ENCODE data around the gene ATP1A2. TPM values are rescaled to one million over a fixed set of nuclear protein-coding genes. Genes with fewer than 3 reads are reported as not detected.

Gene ATP1A2
- total RNA-seq, 1 donor from 2014 or later, result not detected

DNA sequence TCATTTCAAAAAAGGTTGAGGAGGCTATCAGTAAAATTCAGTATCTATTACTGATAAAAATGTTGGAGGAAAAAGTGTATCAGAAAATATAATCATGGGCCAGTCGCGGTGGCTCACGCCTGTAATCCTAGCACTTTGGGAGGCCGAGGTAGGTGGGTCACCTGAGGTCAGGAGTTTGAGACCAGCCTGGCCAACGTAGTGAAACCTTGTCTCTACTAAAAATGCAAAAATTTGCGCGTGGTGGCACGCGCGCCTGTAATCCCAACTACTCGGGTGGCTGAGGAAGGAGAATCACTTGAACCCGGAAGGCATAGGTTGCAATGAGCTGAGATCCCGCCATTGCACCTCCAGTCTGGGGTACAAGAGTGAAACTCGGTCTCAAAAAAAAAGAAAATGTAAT is 30.5 kb downstream of the ATP1A2 start:
- no peak for DNase-seq (ENCODE audit: low read depth in 2 of 2)

DNA sequence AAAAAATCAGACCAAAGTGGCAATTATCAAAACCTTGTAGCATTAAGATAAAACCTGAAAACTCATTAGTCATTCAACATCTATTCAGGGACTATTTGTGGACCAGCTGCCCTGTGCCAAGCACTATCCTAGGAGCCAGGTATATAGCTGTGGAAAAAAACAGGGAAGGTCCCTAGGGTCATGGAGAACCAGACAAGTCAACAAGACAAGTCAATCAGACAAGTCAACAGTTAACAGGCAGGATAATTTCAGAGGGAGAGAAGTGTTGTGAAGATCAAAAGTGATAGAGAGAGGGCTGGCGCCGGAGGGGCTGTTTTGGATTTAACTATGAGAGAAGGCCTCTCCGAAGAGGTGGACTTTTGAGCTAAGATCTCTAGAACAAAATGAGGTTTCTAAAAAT is 32.6 kb downstream of the ATP1A2 start:
- DNase-seq (ENCODE audit: low read depth in 2 of 2), result no peak

GRCh38 chr1:160149233-160149632 is 33.7 kb downstream of the ATP1A2 start:
- no peak for DNase-seq (ENCODE audit: low read depth in 2 of 2)

GRCh38 chr1:160149716-160150115 is 34.2 kb downstream of the ATP1A2 start:
- no peak for DNase-seq (ENCODE audit: low read depth in 2 of 2)

DNA sequence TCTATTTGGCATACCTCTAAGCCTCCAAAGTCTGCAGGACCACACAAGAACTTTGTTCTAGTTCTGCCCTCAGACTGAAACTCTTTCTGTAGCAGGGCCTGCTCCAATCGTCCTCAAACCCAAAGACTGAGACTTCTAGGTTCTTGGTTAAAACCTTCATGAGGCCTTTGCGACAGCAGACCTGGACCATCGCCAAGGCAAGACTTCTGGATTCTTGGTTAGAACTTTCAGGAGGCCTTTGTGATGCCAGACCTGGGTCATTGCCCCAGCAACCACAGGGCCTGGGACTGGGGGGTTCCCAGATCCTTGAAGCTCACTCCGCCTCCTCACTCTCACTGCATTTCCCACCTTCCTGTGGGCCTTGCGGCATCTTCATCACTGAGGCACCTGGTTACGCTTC is 35.7 kb downstream of the ATP1A2 start, which contains the start of gene ATP1A4:
Gene ATP1A4, plus strand, starts transcription at position 301 of the 400 bp plus-strand sequence. CDS start 438 bp downstream, outside the sequence.
- no peak for DNase-seq (ENCODE audit: low read depth in 2 of 2)

- DNase-seq (ENCODE audit: low read depth in 2 of 2), result no peak
These were observed 39.2 kb downstream of the ATP1A2 start for GRCh38 chr1:160154790-160155189.

DNA sequence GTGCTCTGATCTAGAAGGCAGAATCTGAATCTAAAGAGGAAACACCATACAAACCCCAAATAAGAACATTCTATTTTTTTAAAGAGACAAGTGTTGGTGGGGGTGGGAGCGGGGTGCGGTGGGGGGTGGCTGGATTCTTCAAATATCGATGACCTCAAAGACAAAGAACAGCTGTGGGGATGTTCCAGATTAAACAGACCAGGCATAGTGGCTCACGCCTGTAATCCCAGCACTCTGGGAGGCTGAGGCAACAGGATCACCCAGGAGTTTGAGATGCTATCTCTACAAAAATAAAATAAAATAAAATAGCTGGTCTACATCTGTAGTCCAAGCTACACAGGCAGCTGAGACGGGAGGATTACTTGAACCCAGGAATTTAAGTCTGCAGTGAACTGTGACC is 40.8 kb downstream of the ATP1A2 start:
- DNase-seq (ENCODE audit: low read depth in 2 of 2), result no peak

- no peak for DNase-seq (ENCODE audit: low read depth in 2 of 2)
These were observed 41.6 kb downstream of the ATP1A2 start for GRCh38 chr1:160157174-160157573.

- no peak for DNase-seq (ENCODE audit: low read depth in 2 of 2)
These were observed 42.5 kb downstream of the ATP1A2 start for GRCh38 chr1:160158031-160158430.

GRCh38 chr1:160158534-160158933 is 43.0 kb downstream of the ATP1A2 start:
- no peak for DNase-seq (ENCODE audit: low read depth in 2 of 2)

DNA sequence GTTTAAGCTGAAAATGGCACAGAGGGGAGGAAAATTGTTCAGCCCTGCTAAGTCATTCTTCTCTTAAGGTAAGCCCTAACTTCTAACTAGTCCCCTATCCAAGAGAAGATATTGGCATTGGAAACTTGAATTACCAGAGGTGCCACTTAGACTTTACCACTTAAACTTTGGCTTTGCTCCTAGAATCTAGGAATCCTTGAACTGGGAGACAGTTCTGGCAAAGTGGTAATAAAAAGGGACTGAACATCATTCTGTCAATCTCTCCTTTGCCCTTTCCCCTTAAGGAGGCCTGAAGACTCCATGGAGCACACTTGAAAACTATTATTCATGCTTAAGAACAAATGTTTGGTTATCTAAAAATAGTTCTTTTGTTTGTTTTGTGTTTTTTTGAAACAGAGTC is 44.3 kb downstream of the ATP1A2 start:
- DNase-seq (ENCODE audit: low read depth in 2 of 2), result no peak

DNA sequence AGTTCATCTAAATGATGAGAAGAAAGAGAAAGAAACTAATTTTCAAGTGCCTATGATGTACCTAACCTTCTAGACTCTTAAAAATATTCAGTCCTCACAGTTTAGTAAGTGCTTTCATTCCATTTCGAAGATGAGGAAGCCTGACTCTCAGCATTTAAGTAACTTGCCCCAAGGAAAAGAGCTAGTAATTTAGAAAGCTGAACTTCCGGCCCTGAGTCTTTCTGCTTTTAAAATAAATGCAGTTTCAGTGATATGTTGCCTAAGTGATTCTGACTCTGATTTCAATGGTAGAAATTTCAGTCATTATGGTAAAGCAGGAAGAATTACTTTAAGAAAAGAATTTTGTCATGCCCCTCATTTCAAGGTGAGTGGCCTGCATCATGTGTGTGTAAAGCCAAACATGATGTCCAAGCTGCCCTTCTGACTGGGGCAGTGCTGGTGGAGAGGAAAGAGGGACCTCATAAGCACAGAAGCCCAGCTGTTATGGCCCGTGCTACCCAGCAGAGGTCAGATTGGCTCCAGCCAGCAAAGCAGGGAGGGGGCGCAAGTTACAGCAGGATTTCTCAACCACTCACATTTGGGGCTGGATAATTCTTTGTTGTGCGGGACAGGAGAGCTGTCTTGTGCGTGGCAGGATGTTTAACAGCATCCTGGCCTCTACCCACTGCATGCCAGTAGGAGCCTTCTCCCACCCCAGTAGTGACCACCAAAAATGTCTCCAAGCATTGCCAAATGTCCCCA is 46.6 kb downstream of the ATP1A2 start:
- DNase-seq (ENCODE audit: low read depth in 2 of 2), result peak; percentile 39 to 51

DNA sequence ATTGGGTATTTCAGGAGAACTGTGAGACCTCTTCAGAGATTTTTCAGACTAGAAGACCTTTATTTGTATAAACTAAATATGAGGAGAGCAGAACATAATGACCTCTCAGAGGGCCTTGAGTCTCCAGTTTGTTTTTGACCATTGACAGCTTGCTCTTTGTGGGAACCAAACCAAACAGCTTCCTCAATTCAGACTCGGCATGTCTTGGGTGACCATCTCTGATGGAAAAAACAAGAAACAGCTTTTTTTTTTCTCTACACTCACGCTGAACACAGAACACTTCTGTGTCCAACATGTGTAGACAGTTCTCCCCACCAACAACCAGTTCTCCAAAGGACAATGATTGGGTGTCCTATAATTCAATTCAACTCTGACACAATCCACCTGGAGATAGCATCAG is 47.4 kb downstream of the ATP1A2 start:
- no peak for DNase-seq (ENCODE audit: low read depth in 2 of 2)

DNA sequence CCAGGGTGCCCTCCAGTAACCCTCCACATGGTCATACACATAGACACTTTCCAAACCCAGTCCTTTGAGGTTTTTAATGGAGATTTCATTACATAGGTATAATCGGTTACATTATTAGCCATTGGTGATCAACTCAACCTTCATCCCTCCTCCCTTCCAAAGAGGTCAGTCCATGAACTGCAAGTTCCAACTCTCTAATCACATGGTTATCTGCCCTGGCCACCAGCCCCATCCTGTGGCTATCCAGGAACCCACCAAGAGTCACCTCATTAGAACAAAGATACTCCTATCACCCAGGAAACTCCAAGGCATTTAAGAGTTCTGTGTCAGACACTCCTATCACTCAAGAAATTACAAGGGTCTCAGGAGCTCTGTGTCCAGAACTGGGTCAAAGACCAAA is 48.1 kb downstream of the ATP1A2 start:
- DNase-seq (ENCODE audit: low read depth in 2 of 2), result no peak

GRCh38 chr1:160164121-160164520 is 48.6 kb downstream of the ATP1A2 start:
- no peak for DNase-seq (ENCODE audit: low read depth in 2 of 2)

- DNase-seq (ENCODE audit: low read depth in 2 of 2), result no peak
These were observed 50.8 kb downstream of the ATP1A2 start for GRCh38 chr1:160166166-160166868.

- DNase-seq (ENCODE audit: low read depth in 2 of 2), result no peak
These were observed 51.5 kb downstream of the ATP1A2 start for GRCh38 chr1:160167056-160167455.

DNA sequence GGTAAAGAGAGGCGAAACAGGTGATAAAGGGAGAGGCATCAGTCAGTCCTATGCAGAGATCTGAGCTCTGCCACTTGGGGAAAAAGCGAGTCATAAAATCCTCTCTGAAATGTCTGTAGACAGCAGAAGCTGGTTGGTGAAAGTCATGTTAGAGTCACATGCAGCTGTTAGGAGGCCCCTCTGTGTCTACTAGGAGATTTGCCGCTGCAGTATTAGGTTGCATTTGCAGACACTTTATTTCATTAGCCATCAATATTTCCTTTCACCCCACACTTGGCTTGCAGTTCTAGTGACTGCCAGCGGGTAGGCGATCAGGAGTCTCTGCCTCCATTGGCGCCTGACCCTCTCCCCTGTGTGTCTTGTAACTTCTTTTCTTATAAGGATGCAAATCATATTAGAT is 52.0 kb downstream of the ATP1A2 start:
- DNase-seq (ENCODE audit: low read depth in 2 of 2), result no peak

- DNase-seq (ENCODE audit: low read depth in 2 of 2), result no peak
These were observed 52.5 kb downstream of the ATP1A2 start for GRCh38 chr1:160168016-160168415.

GRCh38 chr1:160168609-160169369 is 53.2 kb downstream of the ATP1A2 start:
- no peak for DNase-seq (ENCODE audit: low read depth in 2 of 2)

- DNase-seq (ENCODE audit: low read depth in 2 of 2), result no peak
These were observed 54.2 kb downstream of the ATP1A2 start for GRCh38 chr1:160169553-160170399.

All from lung microvascular endothelial cell (primary cell).